Immature natural killer cell (primary cell): ENCODE measurements around the gene TMEM225. TPM values are rescaled to one million over a fixed set of nuclear protein-coding genes. Genes with fewer than 3 reads are reported as not detected.

Experiments
- DNase-seq, 3 donors: peaks; one replicate each; pipeline ENCODE4 v3.0.0; 2022; ENCODE audit warnings: mixed read lengths in 1 of 3
- H3K27ac Mint-ChIP-seq, 6 donors: one replicate each; pipeline ENCODE4 v1.8.0; 2020; ENCODE audit warnings: mixed read lengths in 6 of 6, mild to moderate bottlenecking in 5 of 6, inconsistent platforms in 4 of 6, moderate library complexity in 3 of 6
- H3K27me3 Mint-ChIP-seq, 3 donors: one replicate each; pipeline ENCODE4 v1.8.0; 2020 to 2021; ENCODE audit warnings: low read depth in 3 of 3, mild to moderate bottlenecking in 3 of 3, mixed read lengths in 3 of 3, moderate library complexity in 3 of 3, inconsistent platforms in 1 of 3
- H3K36me3 Mint-ChIP-seq, 3 donors: one replicate each; pipeline ENCODE4 v1.8.0; 2020; ENCODE audit warnings: mixed read lengths in 3 of 3, inconsistent platforms in 2 of 3, mild to moderate bottlenecking in 2 of 3
- H3K4me1 Mint-ChIP-seq, 2 donors: one replicate each; pipeline ENCODE4 v1.8.0; 2020; ENCODE audit warnings: inconsistent platforms in 2 of 2, mild to moderate bottlenecking in 2 of 2, mixed read lengths in 2 of 2, moderate library complexity in 1 of 2
- H3K4me3 Mint-ChIP-seq, 5 donors: one replicate each; pipeline ENCODE4 v1.8.0; 2020; ENCODE audit warnings: mild to moderate bottlenecking in 5 of 5, mixed read lengths in 5 of 5, inconsistent platforms in 3 of 5, moderate library complexity in 3 of 5
- H3K9me3 Mint-ChIP-seq, 6 donors: one replicate each; pipeline ENCODE4 v1.8.0; 2020; ENCODE audit warnings: mild to moderate bottlenecking in 6 of 6, mixed read lengths in 6 of 6, inconsistent platforms in 4 of 6, moderate library complexity in 3 of 6
- polyA plus RNA-seq, 3 donors: library from polyadenylated mRNA; unstranded; fragments of 300-500 nt; fragmentation: Illumina TruSeq; gene quantifications; one replicate each; pipeline ENCODE4 v1.2.3, GENCODE V29; 2021

TMEM225 gene
- polyA plus RNA-seq, 3 donors from 2014 or later = not detected

- Mint-ChIP-seq H3K9me3 (peaks cover 0 to 15% (median 0%) of the 10 kb centered on the region in 6 donors), H3K36me3 (no peaks in the 10 kb centered on the region), H3K27me3 (peaks cover 0 to 10% (median 3%) of the 10 kb centered on the region in 3 donors), H3K4me3 (no peak overlapping the region), H3K4me1 (no peaks in the 10 kb centered on the region), H3K27ac (no peak overlapping the region)
- DNase-seq = no peak
Measured at GRCh38 chr11:123852321-123852720, 33.1 kb downstream of the TMEM225 start.

- H3K36me3 Mint-ChIP-seq = no peaks in the 10 kb centered on the region
Measured at GRCh38 chr11:123851110-123851509, 34.4 kb downstream of the TMEM225 start.

GRCh38 chr11:123841174-123841573, 44.3 kb downstream of the TMEM225 start:
- no peaks in the 10 kb centered on the region for H3K4me1 Mint-ChIP-seq
- peaks cover 2 to 8% (median 4%) of the 10 kb centered on the region in 3 donors for H3K27me3 Mint-ChIP-seq
- no peaks in the 10 kb centered on the region for H3K36me3 Mint-ChIP-seq
- peaks cover 0 to 3% (median 0%) of the 10 kb centered on the region in 6 donors for H3K9me3 Mint-ChIP-seq
- DNase-seq = no peak
- H3K27ac Mint-ChIP-seq = no peak overlapping the region
- no peak overlapping the region for H3K4me3 Mint-ChIP-seq

More at GRCh38 chr11:123851110-123851509, 34.4 kb downstream of the TMEM225 start:
- Mint-ChIP-seq H3K4me1 (no peaks in the 10 kb centered on the region), H3K4me3 (no peak overlapping the region), H3K27me3 (peaks cover 0 to 7% (median 3%) of the 10 kb centered on the region in 3 donors), H3K27ac (no peak overlapping the region), H3K9me3 (peaks cover 0 to 15% (median 0%) of the 10 kb centered on the region in 6 donors)
- no peak for DNase-seq

- H3K4me3 Mint-ChIP-seq = no peak overlapping the region
Measured at GRCh38 chr11:123839131-123839530, 46.3 kb downstream of the TMEM225 start.

GRCh38 chr11:123838659-123839058, 46.8 kb downstream of the TMEM225 start:
- Mint-ChIP-seq H3K27ac (no peak overlapping the region), H3K9me3 (peaks cover 0 to 3% (median 0%) of the 10 kb centered on the region in 6 donors), H3K4me1 (no peaks in the 10 kb centered on the region), H3K36me3 (no peaks in the 10 kb centered on the region), H3K4me3 (no peak overlapping the region), H3K27me3 (peaks cover 2 to 8% (median 4%) of the 10 kb centered on the region in 3 donors)
- DNase-seq = no peak

More at GRCh38 chr11:123839131-123839530, 46.3 kb downstream of the TMEM225 start:
- no peak overlapping the region for H3K27ac Mint-ChIP-seq
- DNase-seq = no peak
- no peaks in the 10 kb centered on the region for H3K4me1 Mint-ChIP-seq
- H3K27me3 Mint-ChIP-seq = peaks cover 3 to 8% (median 4%) of the 10 kb centered on the region in 3 donors
- no peaks in the 10 kb centered on the region for H3K36me3 Mint-ChIP-seq
- peaks cover 0 to 3% (median 0%) of the 10 kb centered on the region in 6 donors for H3K9me3 Mint-ChIP-seq

GRCh38 chr11:123838199-123838598, 47.3 kb downstream of the TMEM225 start:
- no peaks in the 10 kb centered on the region for H3K4me1 Mint-ChIP-seq
- peaks cover 0 to 3% (median 0%) of the 10 kb centered on the region in 6 donors for H3K9me3 Mint-ChIP-seq
- no peak overlapping the region for H3K4me3 Mint-ChIP-seq
- no peak for DNase-seq
- no peak overlapping the region for H3K27ac Mint-ChIP-seq
- H3K27me3 Mint-ChIP-seq = peaks cover 3 to 8% (median 4%) of the 10 kb centered on the region in 3 donors
- no peaks in the 10 kb centered on the region for H3K36me3 Mint-ChIP-seq

GRCh38 chr11:123833095-123833494, 52.4 kb downstream of the TMEM225 start:
- DNase-seq = no peak
- no peak overlapping the region for H3K27ac Mint-ChIP-seq
- H3K9me3 Mint-ChIP-seq = peaks cover 0 to 3% (median 0%) of the 10 kb centered on the region in 6 donors
- no peaks in the 10 kb centered on the region for H3K36me3 Mint-ChIP-seq
- peaks cover 3 to 8% (median 4%) of the 10 kb centered on the region in 3 donors for H3K27me3 Mint-ChIP-seq
- no peak overlapping the region for H3K4me3 Mint-ChIP-seq
- no peaks in the 10 kb centered on the region for H3K4me1 Mint-ChIP-seq

Other genes with a start within 250 kb of the TMEM225 start
- not detected for gene SCN3B, start 231.0 kb downstream of the TMEM225 start, polyA plus RNA-seq
- 1 to 10 TPM in 2 of 3 donors, not detected in 1; 3.2 to 7.1 TPM for gene ZNF202, start 144.0 kb downstream of the TMEM225 start, polyA plus RNA-seq
- gene OR6X1, start 131.2 kb downstream of the TMEM225 start, polyA plus RNA-seq = not detected
- gene OR6M1, start 79.3 kb downstream of the TMEM225 start, polyA plus RNA-seq = not detected
- gene OR8D4, start 16.5 kb upstream of the TMEM225 start, polyA plus RNA-seq = not detected
- gene OR4D5, start 53.9 kb upstream of the TMEM225 start, polyA plus RNA-seq = not detected
- gene OR6T1, start 58.2 kb upstream of the TMEM225 start, polyA plus RNA-seq = not detected
- not detected for gene OR10S1, start 92.1 kb upstream of the TMEM225 start, polyA plus RNA-seq
- gene OR10G6, start 109.5 kb upstream of the TMEM225 start, polyA plus RNA-seq = not detected
- gene OR10G4, start 127.3 kb upstream of the TMEM225 start, polyA plus RNA-seq = not detected
- gene OR10G9, start 137.3 kb upstream of the TMEM225 start, polyA plus RNA-seq = not detected
- not detected for gene OR10G8, start 141.1 kb upstream of the TMEM225 start, polyA plus RNA-seq
- not detected for gene OR10G7, start 155.7 kb upstream of the TMEM225 start, polyA plus RNA-seq
- 10 to 100 TPM; 11.2 to 12.9 (median 12.8) TPM for gene VWA5A, start 229.8 kb upstream of the TMEM225 start, polyA plus RNA-seq